ENCODE measurements around the gene LEFTY2.
"Not testable (repeated sequence)": the region's sequence is repeated elsewhere in the genome, so short reads cannot be mapped to it uniquely, and the experiment has no call there.

LEFTY2 gene

GRCh38 chr1:225950905-225951497, 10.0 kb upstream of the LEFTY2 start:
- no peak for DNase-seq

GRCh38 chr1:225949041-225949440, 8.0 kb upstream of the LEFTY2 start:
- no peak for DNase-seq

GRCh38 chr1:225946803-225947202, 5.8 kb upstream of the LEFTY2 start:
- no peak for DNase-seq

- DNase-seq: no peak
These were observed 5.1 kb upstream of the LEFTY2 start for GRCh38 chr1:225946082-225946620.

- DNase-seq: no peak
These were observed 4.5 kb upstream of the LEFTY2 start for GRCh38 chr1:225945564-225945963.

GRCh38 chr1:225944951-225945350, 3.9 kb upstream of the LEFTY2 start:
- DNase-seq: no peak

GRCh38 chr1:225944387-225944786, 3.4 kb upstream of the LEFTY2 start:
- DNase-seq: no peak

GRCh38 chr1:225943582-225943981, 2.6 kb upstream of the LEFTY2 start:
- DNase-seq: no peak

GRCh38 chr1:225942574-225942973, 1.6 kb upstream of the LEFTY2 start:
- no peak for DNase-seq

- DNase-seq: no peak
These were observed 862 bp upstream of the LEFTY2 start for GRCh38 chr1:225941942-225942222.

GRCh38 chr1:225940385-225941151, 452 bp downstream of the LEFTY2 start:
- DNase-seq: no peak

GRCh38 chr1:225939939-225940310, 1.1 kb downstream of the LEFTY2 start:
- DNase-seq: not testable (repeated sequence)

- DNase-seq: not testable (repeated sequence)
These were observed 1.7 kb downstream of the LEFTY2 start for GRCh38 chr1:225939097-225939938.

GRCh38 chr1:225937048-225937968, 3.7 kb downstream of the LEFTY2 start:
- no peak for DNase-seq

GRCh38 chr1:225936523-225936922, 4.5 kb downstream of the LEFTY2 start:
- no peak for DNase-seq

GRCh38 chr1:225936086-225936485, 4.9 kb downstream of the LEFTY2 start:
- DNase-seq: not testable (repeated sequence)

- no peak for DNase-seq
These were observed 6.3 kb downstream of the LEFTY2 start for GRCh38 chr1:225934711-225935110.

GRCh38 chr1:225933072-225933471, 7.9 kb downstream of the LEFTY2 start:
- DNase-seq: no peak

- DNase-seq: peak; percentile 94
These were observed 9.5 kb downstream of the LEFTY2 start for GRCh38 chr1:225931270-225932136.

- no peak for DNase-seq
These were observed 10.5 kb downstream of the LEFTY2 start for GRCh38 chr1:225930566-225930965.

- DNase-seq: not testable (repeated sequence)
These were observed 11.6 kb downstream of the LEFTY2 start for GRCh38 chr1:225929462-225929861.

Data from NCI-H2171 treated with DMSO at 0.1 percent for 48 hours (cell line).